DMS79 (cell line): Measurements from ENCODE around the gene CLCN5.

Experiments used
- DNase-seq: peaks from one replicate; lab custom pipeline; 2025; lab: John Stamatoyannopoulos, UW

The CLCN5 gene

DNA sequence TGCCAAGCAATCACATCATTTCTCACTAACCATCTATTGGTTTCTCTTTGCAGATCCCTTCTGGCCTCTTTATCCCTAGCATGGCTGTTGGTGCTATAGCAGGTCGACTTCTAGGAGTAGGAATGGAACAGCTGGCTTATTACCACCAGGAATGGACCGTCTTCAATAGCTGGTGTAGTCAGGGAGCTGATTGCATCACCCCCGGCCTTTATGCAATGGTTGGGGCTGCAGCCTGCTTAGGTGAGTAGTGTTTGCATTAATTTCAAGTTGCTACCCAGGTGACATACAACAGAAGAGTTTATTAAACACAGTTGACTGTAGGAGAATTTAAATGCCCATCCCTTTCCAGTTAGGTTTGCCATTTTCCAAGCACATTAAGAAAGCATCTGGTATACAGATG lies 166.2 kb downstream of the CLCN5 start:
- no peak for DNase-seq

- DNase-seq, result no peak
These were observed 171.2 kb downstream of the CLCN5 start for GRCh38 chrX:50093625-50094024.

- no peak for DNase-seq
These were observed 174.7 kb downstream of the CLCN5 start for GRCh38 chrX:50097071-50097470.

GRCh38 chrX:50098241-50098640 lies 175.8 kb downstream of the CLCN5 start:
- no peak for DNase-seq

- no peak for DNase-seq
These were observed 176.4 kb downstream of the CLCN5 start for GRCh38 chrX:50098749-50099148.

DNA sequence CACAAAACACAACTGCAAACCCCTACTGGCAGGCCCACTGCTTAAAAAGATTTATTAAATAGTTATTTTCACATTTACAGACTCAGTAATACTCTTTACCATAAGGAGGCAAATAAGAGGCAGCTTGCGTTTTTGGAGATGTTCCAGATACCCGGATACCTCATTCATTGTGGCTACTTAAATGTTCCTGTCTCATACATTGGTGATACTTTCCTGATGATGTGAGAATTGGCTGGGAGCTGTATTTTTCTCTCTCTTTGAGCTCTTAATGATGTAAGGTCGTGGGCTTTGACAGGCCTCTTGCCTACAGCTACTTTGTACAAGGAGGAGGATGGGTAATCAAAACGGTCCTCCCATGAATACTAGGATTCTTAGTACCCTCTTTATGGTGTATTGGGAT lies 176.9 kb downstream of the CLCN5 start:
- no peak for DNase-seq

DNA sequence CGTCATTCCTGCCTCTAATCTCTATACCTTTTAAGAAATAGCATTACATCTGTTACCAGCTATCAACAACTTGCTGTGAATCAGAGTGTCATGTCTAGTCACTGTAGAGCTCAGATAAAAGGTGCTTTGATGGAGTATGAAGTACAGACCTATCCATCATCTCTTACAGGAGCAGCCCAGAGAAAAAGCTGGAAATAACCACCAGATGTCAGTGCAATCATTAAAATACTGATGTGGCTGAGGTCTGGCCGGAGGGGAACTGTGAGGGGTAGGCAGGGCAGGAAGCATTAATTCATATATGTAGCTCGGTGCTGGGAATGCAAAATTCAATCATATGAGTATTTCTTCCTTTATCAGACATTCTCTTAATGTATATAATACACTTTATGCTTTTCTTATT lies 177.8 kb downstream of the CLCN5 start:
- no peak for DNase-seq

DNA sequence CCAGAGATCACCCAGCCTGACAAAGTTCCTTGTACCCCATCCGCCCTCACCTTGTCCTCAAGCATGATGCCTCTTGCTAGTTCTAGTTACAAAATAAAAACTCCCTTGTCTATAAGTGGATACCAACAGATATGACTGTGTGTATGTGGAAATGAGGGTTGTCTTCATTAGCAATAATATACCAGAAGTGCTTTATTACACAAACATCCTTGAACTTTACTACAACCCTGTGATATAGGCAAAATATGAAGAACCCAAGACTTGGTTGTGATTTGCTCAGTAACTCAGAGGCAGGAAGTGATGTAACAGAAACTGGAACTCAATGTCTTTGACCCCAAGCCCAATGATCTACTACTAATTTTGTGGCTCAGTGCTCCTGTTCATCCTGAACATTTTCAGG lies 180.8 kb downstream of the CLCN5 start:
- DNase-seq, result no peak

GRCh38 chrX:50103866-50104566 lies 181.6 kb downstream of the CLCN5 start:
- no peak for DNase-seq

DNA sequence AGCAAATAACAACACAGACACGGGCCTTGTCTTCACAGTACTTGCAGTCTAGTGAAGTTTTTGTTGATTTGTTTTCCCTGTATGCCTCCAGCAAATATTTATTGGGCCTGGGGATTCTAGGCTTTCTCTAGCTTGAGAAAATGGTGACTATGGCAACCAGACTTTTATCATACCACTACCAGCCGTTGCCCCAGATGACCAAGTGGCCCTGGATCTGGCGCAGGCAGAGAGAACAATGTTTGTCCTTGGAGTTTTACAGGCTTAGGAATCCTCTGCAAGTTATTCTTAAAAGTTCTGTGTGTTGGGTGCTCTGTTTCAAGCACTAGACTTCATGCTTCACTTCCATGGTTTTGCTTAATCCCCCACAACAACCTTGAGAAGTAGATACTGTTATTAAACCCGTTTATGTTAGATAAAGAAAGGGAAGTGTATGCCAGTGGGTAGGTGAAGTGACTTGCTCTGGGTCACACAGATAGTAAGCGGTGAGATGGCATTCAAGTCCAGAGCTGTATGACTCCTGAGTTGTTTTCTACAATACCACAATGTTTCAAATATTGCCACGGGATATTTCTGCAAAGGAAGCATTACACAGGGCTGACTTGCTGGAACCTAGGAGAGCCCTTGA lies 183.8 kb downstream of the CLCN5 start:
- DNase-seq, result no peak

- no peak for DNase-seq
These were observed 185.1 kb downstream of the CLCN5 start for GRCh38 chrX:50107470-50107869.

DNA sequence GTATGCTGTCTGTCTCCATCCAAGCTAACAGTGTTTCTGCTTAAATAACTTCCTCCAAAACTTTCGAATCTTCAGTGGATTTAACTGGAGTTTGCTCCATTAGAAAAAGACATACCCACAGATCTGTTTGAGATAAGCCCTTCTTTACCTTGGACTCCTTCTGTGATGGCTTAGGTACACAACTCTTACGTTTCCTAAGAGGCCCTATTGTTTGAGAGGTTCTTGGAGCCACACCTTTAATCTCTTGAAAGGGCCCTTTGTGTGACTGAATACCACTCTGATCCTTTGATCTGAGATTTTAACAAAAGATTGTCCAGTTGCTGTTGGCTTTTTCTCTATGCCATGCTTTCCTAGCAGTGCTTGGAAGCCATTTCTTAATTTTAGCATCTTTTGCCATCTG lies 185.9 kb downstream of the CLCN5 start:
- DNase-seq, result no peak

DNA sequence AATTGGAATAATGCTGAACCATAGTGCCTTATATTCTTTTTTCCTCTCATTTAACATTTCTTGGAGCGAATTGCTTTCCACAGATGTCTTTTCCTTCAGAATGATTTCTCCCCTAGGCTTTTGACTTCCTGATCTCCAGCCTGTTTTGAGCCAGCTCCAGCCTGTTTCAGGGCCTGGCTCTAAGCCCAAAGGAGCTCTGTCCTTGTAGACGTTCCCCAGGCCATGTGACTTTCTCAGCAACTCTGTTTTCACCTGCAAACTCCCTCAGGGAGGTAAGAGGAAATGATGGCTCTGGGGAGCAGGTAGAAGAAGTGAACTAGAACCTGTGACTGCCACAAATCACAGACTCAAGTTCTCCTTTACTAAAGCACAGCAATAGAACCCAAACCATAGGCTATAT lies 189.3 kb downstream of the CLCN5 start:
- DNase-seq, result no peak

GRCh38 chrX:50114113-50114512 lies 191.7 kb downstream of the CLCN5 start:
- no peak for DNase-seq

DNA sequence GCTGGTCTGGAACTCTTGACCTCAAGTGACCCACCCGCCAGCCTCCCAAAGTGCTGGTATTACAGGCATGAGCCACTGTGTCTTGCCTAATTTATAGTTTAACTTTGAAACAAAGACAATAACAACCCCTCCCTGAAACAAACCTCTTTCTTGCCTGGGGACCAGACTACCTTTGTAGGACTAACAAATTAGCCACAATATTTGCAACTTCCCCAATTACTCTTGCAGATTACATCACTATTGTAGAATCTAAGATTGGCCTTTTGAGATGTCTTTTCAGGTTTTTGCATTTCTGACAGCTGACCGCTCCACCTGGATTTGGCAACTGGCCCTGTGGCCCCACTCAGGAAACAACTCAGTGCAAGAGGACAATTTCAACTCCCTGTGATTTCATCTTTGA lies 193.6 kb downstream of the CLCN5 start:
- DNase-seq, result no peak

GRCh38 chrX:50117476-50117875 lies 195.1 kb downstream of the CLCN5 start:
- no peak for DNase-seq

GRCh38 chrX:50125480-50125879 lies 203.1 kb downstream of the CLCN5 start:
- no peak for DNase-seq

DNA sequence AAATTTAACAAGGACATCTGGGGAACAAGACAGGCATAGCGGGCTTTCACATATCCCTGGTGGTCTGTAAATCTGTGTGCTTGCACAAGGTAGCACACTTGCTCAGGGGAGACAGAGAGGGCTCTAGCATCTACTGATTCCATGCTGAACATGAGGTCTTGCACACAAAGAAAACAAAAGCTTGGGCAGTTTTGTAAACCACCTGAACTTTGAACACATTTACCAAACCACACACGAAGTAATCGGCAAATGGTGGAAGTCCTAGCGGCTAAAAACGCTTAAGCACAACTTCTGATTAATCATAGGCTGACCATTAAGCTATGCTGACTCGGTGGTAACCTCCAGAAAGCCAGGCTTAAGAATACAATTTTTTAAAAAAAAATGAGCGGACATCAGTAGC lies 225.6 kb downstream of the CLCN5 start:
- no peak for DNase-seq
